Right renal pelvis (tissue), 4 donors: Measurements from ENCODE around the gene HBEGF. TPM values are rescaled to one million over a fixed set of nuclear protein-coding genes. Genes with fewer than 3 reads are reported as not detected.

Source experiments
- DNase-seq, 4 donors: peaks; one replicate each; pipeline ENCODE4 v3.0.0-alpha.2; 2013; ENCODE audit warnings: low read depth in 4 of 4, low spot score in 3 of 4, missing footprints in 1 of 4
- polyA plus RNA-seq, 4 donors: library from polyadenylated mRNA; unstranded; fragments of 120-200 nt; gene quantifications; one replicate each; pipeline ENCODE4 v1.2.1, GENCODE V29; 2013; ENCODE audit not compliant: insufficient read length in 4 of 4

HBEGF gene
- polyA plus RNA-seq, 4 donors: 10.7 to 12.4 (median 11.0) TPM

- no peak for DNase-seq
Measured at GRCh38 chr5:140309706-140310249, 36.6 kb downstream of the HBEGF start.

- DNase-seq: no peak
Measured at GRCh38 chr5:140305471-140305870, 40.9 kb downstream of the HBEGF start.

GRCh38 chr5:140303966-140304365, 42.4 kb downstream of the HBEGF start:
- DNase-seq: no peak

- peak; percentile 86 to 93 (median 90) for DNase-seq
Measured at GRCh38 chr5:140302786-140303639, 43.4 kb downstream of the HBEGF start, which contains the start of gene PFDN1. Gene PFDN1 (minus strand): TSS chr5:140303101. CDS start chr5:140303073, 28 bp downstream.

- no peak for DNase-seq
Measured at GRCh38 chr5:140301136-140301535, 45.3 kb downstream of the HBEGF start.

- no peak for DNase-seq
Measured at GRCh38 chr5:140299056-140299455, 47.3 kb downstream of the HBEGF start.

DNA sequence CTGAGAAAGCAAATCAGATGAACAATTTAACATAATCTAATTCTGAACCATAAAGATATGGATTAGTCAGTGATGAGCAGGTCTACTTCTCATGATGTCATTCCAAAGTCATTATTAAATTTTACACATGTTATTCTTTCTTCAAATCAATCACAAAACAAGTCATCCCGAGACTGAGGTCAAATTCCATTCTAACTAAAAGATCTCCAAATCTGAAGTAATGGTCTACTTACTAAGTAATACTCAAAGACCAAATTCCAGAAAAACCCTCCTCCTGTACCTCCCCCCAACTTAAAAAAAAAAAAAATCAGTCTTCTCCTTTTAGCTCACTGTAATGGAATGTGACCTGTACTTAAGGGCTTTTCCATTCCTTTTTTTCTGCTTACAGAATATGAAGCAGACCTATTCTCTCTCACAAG, 48.2 kb downstream of the HBEGF start:
- no peak for DNase-seq

GRCh38 chr5:140297283-140297682, 49.1 kb downstream of the HBEGF start:
- no peak for DNase-seq

- DNase-seq: no peak
Measured at GRCh38 chr5:140296289-140296688, 50.1 kb downstream of the HBEGF start.

GRCh38 chr5:140295414-140295813, 51.0 kb downstream of the HBEGF start:
- DNase-seq: peak in 3 of 4 donors; percentile 16 to 39 (median 28)

- DNase-seq: no peak
Measured at GRCh38 chr5:140294753-140295152, 51.6 kb downstream of the HBEGF start.

DNA sequence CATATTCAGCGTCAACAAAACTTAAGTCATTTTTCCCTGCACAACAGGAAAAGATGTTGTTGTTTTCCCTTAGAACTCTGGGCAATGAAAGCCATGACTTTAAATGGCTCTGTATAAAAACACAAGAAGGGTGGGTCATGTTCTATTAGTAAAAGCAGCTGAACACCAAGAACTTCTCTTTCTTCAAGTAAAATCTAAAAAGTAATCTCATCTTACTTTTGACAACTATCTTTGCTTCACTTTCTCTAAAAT, 52.6 kb downstream of the HBEGF start:
- no peak for DNase-seq

- DNase-seq: no peak
Measured at GRCh38 chr5:140293091-140293848, 53.1 kb downstream of the HBEGF start.

DNA sequence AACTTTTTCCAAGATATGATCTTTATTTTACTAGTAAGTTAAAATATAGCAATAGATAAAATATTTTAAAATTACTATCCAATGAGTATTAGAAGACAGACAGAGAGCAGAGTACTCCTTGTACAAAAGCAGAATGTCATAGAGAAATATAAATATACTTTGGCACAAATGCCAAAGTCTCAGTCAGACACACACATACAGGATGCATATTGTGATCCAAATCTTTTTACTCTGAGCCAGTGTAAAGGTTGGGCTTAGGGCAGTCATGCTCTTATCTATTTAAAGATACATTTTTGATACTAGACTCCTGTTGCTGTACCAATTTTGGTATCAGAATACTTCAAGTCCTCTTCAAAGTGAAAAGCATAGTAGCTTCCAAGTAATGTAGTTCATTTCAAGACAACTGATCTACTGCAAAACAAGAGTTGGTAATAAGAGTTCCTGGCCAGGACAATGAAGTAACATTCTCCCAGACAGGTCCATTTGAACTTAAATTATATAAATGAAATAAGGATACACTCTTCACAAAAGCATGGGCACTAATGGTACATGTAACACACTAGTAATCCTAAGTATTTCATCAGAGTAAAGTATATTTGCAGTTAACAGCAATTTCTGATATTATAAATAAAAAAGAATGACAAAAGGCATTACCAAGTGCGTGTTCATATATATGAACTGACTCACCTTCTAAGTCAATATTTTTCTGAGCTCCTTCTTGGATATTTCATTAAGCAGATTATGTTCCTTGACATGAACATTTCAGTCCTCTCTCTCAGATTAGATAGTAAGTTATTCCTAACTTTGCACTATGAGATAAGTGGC, 54.0 kb downstream of the HBEGF start:
- no peak for DNase-seq

GRCh38 chr5:140287801-140288521, 58.4 kb downstream of the HBEGF start:
- DNase-seq: no peak

- no peak for DNase-seq
Measured at GRCh38 chr5:140286424-140286823, 60.0 kb downstream of the HBEGF start.

- no peak for DNase-seq
Measured at GRCh38 chr5:140284013-140284412, 62.4 kb downstream of the HBEGF start.
